ENCODE results near the gene IMMP2L.
A peak's percentile ranks its signal among the peaks of the same experiment; 100 is the strongest.
"Not testable (repeated sequence)": the region's sequence is repeated elsewhere in the genome, so short reads cannot be mapped to it uniquely, and the experiment has no call there.

IMMP2L gene

DNA sequence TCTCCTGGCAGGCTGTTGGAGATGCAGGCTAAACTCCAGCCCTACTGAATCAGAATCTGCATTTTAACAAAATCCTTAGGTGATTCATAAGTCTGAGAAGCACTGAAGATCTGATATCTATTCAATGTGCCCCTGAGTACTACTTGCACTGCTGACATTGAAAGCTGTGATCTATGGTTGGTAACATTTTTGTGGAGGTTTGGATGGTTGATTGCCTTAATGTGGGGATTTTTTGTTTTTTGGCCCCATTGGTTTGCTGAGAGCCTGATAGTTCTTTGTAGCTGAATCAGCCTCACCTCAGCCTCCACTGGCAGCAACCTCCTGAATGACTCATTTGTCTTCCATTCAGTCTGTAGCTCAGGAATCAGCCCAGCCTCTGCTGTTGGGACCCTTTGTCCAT lies 486.1 kb downstream of the IMMP2L start:
- H3K27ac Mint-ChIP-seq, result no peak overlapping the region
- H3K36me3 Mint-ChIP-seq (ENCODE audit: low read depth), result no peaks in the 10 kb centered on the region

DNA sequence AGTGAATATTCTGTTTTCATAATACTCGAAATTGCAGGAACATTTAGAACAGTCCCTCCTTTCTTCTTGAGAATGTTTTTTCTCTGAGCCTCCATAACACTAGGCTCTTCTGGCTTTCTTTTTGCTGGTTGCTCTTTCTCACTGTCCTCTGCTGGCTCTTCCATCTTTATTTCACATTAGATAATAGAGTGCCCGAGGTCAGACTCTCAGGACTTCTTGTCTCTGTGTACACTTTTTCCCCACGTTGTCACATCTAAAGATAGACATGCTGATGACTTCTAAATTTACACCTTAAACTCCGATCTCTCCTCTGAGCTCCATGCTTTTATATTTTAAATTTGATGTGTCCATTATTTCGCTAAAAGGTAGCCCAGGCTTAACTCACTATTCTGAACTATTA lies 486.8 kb downstream of the IMMP2L start:
- TF ChIP-seq, protein P1, sequence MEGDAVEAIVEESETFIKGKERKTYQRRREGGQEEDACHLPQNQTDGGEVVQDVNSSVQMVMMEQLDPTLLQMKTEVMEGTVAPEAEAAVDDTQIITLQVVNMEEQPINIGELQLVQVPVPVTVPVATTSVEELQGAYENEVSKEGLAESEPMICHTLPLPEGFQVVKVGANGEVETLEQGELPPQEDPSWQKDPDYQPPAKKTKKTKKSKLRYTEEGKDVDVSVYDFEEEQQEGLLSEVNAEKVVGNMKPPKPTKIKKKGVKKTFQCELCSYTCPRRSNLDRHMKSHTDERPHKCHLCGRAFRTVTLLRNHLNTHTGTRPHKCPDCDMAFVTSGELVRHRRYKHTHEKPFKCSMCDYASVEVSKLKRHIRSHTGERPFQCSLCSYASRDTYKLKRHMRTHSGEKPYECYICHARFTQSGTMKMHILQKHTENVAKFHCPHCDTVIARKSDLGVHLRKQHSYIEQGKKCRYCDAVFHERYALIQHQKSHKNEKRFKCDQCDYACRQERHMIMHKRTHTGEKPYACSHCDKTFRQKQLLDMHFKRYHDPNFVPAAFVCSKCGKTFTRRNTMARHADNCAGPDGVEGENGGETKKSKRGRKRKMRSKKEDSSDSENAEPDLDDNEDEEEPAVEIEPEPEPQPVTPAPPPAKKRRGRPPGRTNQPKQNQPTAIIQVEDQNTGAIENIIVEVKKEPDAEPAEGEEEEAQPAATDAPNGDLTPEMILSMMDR (IDR thresholded peaks at IDR 0.05; ENCODE audit: unreplicated experiment in 3 of 3), result no peak
- Mint-ChIP-seq H3K27me3 (ENCODE audit: low read depth) (no peaks in the 10 kb centered on the region), H3K4me3 (no peak overlapping the region), H3K9me3 (no peaks in the 10 kb centered on the region), H3K36me3 (ENCODE audit: low read depth) (no peaks in the 10 kb centered on the region), H3K27ac (no peak overlapping the region), H3K4me1 (peaks cover 13% of the 10 kb centered on the region)

More for the DNA sequence above, 486.1 kb downstream of the IMMP2L start:
- Mint-ChIP-seq H3K4me3 (no peak overlapping the region), H3K9me3 (no peaks in the 10 kb centered on the region), H3K4me1 (peaks cover 13% of the 10 kb centered on the region), H3K27me3 (ENCODE audit: low read depth) (no peaks in the 10 kb centered on the region)
- TF ChIP-seq, protein P1 (IDR thresholded peaks at IDR 0.05; ENCODE audit: unreplicated experiment in 3 of 3), result no peak

DNA sequence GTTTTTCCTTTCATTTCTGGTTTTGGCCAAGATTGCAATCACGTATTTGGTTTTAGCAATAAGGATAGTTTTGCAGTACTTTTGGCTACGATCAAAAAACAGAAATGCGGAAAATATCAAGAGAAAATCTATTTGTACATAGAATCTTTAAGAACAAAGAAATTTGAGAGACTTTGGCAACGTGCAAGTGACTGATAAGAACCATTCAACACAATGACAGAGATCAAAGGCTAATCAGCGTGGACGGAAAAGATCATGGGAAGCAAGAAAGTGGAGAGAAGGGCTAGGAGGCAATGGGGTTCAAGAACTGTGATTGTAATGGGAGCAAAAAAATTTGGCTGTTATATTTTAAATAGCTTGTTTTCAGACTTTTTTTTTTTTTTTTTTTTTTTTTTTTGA lies 487.5 kb downstream of the IMMP2L start:
- Mint-ChIP-seq H3K4me3 (no peak overlapping the region), H3K27ac (peak overlapping the region in 2 of 3 experiments; percentile 1 to 66), H3K9me3 (no peaks in the 10 kb centered on the region), H3K27me3 (ENCODE audit: low read depth) (no peaks in the 10 kb centered on the region), H3K36me3 (ENCODE audit: low read depth) (no peaks in the 10 kb centered on the region), H3K4me1 (peaks cover 18% of the 10 kb centered on the region)
- TF ChIP-seq, protein P1 (IDR thresholded peaks at IDR 0.05; ENCODE audit: unreplicated experiment in 3 of 3), result no peak

DNA sequence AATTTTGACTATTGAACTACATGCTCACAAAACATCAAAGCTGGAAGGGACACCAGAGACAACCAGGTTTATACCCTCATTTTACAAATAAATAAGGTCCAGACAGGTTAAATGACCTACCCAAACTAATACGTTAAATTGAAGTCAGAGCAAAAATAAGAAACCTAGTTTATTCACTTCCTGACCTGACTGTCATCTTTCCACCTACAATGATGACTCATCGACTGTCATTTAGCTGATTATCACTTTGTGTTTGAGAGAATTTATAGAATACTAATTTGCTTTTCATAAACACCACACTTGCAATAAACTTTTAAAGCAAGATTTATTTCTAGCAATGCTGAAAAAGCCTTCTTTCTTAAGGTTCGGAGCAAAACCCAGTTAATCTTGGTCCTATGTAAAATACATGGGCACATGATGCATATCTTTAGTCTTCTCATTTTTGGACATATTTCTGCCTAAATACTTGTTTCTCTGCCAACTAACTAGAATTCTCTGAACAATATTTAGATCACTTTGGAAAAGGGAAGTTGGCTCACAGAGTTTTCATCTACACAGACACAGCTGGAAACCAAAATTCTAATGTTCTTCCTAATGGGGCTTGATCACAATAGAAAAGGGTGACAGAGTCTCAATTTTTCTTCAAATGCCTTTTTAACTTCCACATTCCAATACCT lies 488.1 kb downstream of the IMMP2L start:
- H3K27ac Mint-ChIP-seq, result peak overlapping the region in 1 of 3 experiments; percentile 66
- TF ChIP-seq, protein P1 (IDR thresholded peaks at IDR 0.05; ENCODE audit: unreplicated experiment in 3 of 3), result no peak
- peaks cover 21% of the 10 kb centered on the region for H3K4me1 Mint-ChIP-seq
- H3K9me3 Mint-ChIP-seq, result no peaks in the 10 kb centered on the region
- no peaks in the 10 kb centered on the region for H3K27me3 Mint-ChIP-seq (ENCODE audit: low read depth)
- H3K4me3 Mint-ChIP-seq, result no peak overlapping the region
- no peaks in the 10 kb centered on the region for H3K36me3 Mint-ChIP-seq (ENCODE audit: low read depth)

DNA sequence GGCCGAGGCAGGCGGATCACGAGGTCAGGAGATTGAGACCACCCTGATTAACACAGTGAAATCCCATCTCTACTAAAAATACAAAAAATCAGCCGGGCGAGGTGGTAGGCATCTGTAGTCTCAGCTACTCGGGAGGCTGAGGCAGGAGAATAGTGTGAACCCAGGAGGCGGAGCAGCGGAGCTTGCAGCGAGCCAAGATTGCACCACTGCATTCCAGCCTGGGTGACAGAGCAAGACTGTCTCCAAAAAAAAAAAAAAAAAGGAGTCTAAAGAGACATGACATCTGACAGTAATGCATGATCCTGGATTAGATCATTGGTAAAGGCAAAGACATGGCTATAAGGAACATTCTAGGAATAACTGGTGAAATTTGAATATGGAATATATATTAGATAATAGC lies 489.6 kb downstream of the IMMP2L start:
- H3K36me3 Mint-ChIP-seq (ENCODE audit: low read depth); H3K27ac Mint-ChIP-seq; H3K27me3 Mint-ChIP-seq (ENCODE audit: low read depth); H3K9me3 Mint-ChIP-seq; H3K4me3 Mint-ChIP-seq: not testable (repeated sequence)
- peaks cover 21% of the 10 kb centered on the region for H3K4me1 Mint-ChIP-seq

DNA sequence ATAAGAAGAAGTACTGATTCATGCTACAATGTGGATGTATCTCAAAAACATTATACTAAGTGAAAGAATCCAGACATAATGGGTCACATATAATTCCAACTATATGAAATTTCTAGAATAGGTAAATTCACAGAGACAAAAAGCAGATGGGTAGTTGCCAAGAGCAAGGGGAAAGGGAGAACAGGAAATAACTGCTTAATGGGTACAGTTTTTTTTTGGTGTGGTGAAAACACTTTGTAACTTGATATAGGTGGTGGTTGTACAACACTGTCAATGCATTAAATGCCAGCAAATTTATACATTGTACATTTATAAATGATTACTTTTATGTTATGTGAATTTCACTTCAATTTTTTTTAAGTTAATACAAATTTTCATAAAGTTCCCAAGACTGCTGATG lies 490.7 kb downstream of the IMMP2L start:
- Mint-ChIP-seq H3K27me3 (ENCODE audit: low read depth) (no peaks in the 10 kb centered on the region), H3K4me1 (peaks cover 21% of the 10 kb centered on the region), H3K9me3 (peaks cover 3% of the 10 kb centered on the region), H3K27ac (no peak overlapping the region), H3K36me3 (ENCODE audit: low read depth) (no peaks in the 10 kb centered on the region), H3K4me3 (no peak overlapping the region)
- TF ChIP-seq, protein P1 (IDR thresholded peaks at IDR 0.05; ENCODE audit: unreplicated experiment in 3 of 3), result no peak
